Measurements from ENCODE around the gene SLC1A6. TPM values are rescaled to one million over a fixed set of nuclear protein-coding genes. Genes with fewer than 3 reads are reported as not detected.

The SLC1A6 gene
- total and polyA plus RNA-seq, 2 of the 4 experiments (the other 2 are of a cell fraction): not detected

DNA sequence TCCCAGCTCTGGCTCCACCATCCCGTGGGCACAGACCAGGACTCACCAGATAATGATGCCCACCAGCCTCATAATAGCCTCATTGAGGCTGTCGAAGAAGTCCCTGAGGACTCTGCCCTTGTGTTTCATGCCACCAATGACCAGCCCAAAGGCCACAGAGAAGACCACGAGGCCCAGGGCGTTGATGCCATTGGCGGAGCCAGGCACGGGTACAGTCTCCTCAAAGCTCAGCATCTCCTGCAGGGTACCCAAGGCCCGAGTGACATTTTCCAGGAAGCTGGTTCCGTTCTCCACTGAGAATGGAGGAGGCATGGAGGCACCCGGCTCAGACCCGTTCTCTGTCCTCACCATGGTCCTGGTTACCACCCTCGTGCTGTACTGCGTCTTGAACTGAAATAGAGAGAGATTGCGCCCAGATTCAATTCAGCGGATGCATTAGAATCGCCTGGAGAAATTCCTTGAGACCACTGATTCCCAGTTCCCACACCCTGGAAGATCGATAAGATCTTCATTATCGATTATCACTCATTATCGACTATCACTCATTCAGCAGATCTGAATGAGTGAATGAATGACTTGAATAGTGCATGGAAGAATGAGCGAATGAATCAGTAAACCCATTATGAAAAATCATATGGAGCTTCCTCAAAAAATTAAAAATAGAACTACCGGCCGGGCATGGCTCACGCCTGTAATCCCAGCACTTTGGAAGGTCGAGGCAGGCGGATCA lies 17.5 kb downstream of the SLC1A6 start:
- Histone ChIP-seq H3K4me1 (ENCODE audit: control insufficient read depth, insufficient read depth, low read length) (no peaks in the 10 kb centered on the region), H4K20me1 (ENCODE audit: insufficient read depth, low read length) (no peaks in the 10 kb centered on the region), H2AFZ (replicated peaks; ENCODE audit: low read length, poor library complexity) (no peak overlapping the region), H2BK20ac (ENCODE audit: low read depth, low read length) (no peak overlapping the region), H4K5ac (ENCODE audit: low read depth, low read length) (no peak overlapping the region), H4K8ac (ENCODE audit: low read depth in 2 of 2, low read length in 2 of 2) (no peak overlapping the region), H2AK5ac (ENCODE audit: low read depth, low read length) (no peak overlapping the region), H3K79me1 (ENCODE audit: low read depth in 1 of 2, low read length in 2 of 2) (no peaks in the 10 kb centered on the region), H3K9me1 (ENCODE audit: insufficient read depth, low read length) (no peaks in the 10 kb centered on the region), H3K56ac (ENCODE audit: extremely low read depth, insufficient read depth, low read length) (no peak overlapping the region), H3K27me3 (ENCODE audit: control insufficient read depth, insufficient read depth, low read length) (no peaks in the 10 kb centered on the region), H4K91ac (ENCODE audit: insufficient read depth, low read depth, low read length) (no peak overlapping the region), H2BK5ac (ENCODE audit: low read depth, low read length, poor library complexity, severe bottlenecking) (no peak overlapping the region), H2BK15ac (ENCODE audit: low read depth, low read length) (no peak overlapping the region), H3K27ac (ENCODE audit: insufficient read depth, low read length) (no peak overlapping the region), H3K18ac (ENCODE audit: low read depth, low read length) (no peak overlapping the region), H3K23ac (ENCODE audit: low read depth, low read length) (no peak overlapping the region), H2BK120ac (ENCODE audit: low read depth, low read length) (no peak overlapping the region), H2AK9ac (replicated peaks; ENCODE audit: low read depth, low read length, poor library complexity) (no peak overlapping the region), H3K4ac (ENCODE audit: low read depth, low read length) (no peak overlapping the region), H3K9ac (ENCODE audit: low read depth, low read length) (no peak overlapping the region), H3K14ac (replicated peaks; ENCODE audit: low read depth, low read length) (no peak overlapping the region), H3K4me2 (ENCODE audit: low read depth, low read length) (no peak overlapping the region), H3K4me3 (ENCODE audit: insufficient read depth, low read depth, low read length) (no peak overlapping the region), H3K36me3 (ENCODE audit: control insufficient read depth, insufficient read depth, low read length) (no peaks in the 10 kb centered on the region), H3K9me3 (ENCODE audit: control insufficient read depth, insufficient read depth, low read length) (peaks cover 16% of the 10 kb centered on the region)
- no peak for TF ChIP-seq BHLHE40 (IDR thresholded peaks at IDR 0.05; ENCODE audit: low read depth, low read length)
- intact Hi-C loops (cut with micrococcal nuclease): no loop called here
- no TSS peak for BruUV-seq (replicated peaks)
- DNase-seq (no peak), ATAC-seq (ENCODE audit: low read depth) (no peak)
- ChIA-PET POLR2A (ENCODE audit: unreplicated experiment) (no interaction called here), CTCF (no interaction called here)
- dilution Hi-C loops (cut with HindIII; ENCODE audit: low sequenced_read_pairs, unreplicated experiment): no loop called here
- WGBS, 2 experiments (ENCODE audit: extremely low coverage in 2 of 2, insufficient read length in 1 of 2): 78% methylated on average over 9 of the region's 24 CpGs; no CpG with 5 or more reads in 1 of the 2 experiments
- in situ Hi-C loops (cut with MboI; ENCODE audit: low sequenced_read_pairs): no loop called here
